HUDEP-2 (cell line): ENCODE results near the gene KLK5.
"Not testable (repeated sequence)": the region's sequence is repeated elsewhere in the genome, so short reads cannot be mapped to it uniquely, and the experiment has no call there.

Source experiments
- DNase-seq, 76 experiments: peaks; one replicate each; lab custom pipeline; 2025; ENCODE audit not compliant: unreplicated experiment in 76 of 76; lab: John Stamatoyannopoulos, UW

KLK5 gene, protein sequence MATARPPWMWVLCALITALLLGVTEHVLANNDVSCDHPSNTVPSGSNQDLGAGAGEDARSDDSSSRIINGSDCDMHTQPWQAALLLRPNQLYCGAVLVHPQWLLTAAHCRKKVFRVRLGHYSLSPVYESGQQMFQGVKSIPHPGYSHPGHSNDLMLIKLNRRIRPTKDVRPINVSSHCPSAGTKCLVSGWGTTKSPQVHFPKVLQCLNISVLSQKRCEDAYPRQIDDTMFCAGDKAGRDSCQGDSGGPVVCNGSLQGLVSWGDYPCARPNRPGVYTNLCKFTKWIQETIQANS

DNA sequence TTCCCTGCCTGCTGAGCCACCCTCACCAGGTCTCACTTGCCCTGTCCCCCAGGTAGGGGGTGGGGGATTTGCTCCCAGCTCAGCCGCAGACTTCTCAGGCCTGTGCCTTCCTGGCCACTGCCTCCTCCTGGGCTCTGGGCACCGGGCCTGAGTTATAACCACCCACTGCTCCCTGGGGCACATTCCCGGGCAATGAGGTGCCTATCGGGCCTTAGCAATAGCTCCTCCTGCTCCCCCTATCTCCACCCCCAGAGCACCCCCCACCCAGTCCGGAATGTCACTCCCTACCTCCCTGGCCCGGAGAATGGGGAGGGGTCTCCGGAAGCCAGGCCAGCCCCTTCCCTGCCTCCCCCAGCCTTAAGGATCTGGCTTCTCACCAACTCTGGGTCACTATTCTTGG, at the start of gene KLK5:
Gene KLK5, minus strand, starts transcription at position 129 of the 400 bp plus-strand sequence. CDS start 381 bp downstream, outside the sequence.
- no peak for DNase-seq

DNA sequence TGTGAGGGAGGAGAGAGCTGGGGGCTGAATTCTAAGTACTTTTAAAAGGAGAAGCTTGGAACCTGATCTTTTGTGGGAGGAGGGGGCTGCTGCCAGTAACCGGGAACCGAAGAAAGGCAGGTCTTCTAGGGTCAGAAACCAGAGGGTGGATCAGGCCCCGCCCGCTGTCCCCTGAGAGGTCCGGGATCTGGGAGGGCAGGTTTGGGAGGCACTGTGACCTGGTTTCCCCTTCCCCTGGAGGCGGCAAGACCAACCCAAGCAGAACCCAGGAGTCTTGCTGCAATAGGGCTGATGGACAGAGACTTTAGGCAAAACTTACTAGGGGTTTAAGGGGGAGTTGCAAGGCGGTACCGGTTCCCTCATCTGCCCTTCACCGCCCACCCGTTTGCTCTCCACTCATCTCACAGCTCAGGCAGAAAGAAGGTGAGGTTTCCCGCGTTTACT, 49.3 kb upstream of the KLK5 start:
- DNase-seq, result no peak

DNA sequence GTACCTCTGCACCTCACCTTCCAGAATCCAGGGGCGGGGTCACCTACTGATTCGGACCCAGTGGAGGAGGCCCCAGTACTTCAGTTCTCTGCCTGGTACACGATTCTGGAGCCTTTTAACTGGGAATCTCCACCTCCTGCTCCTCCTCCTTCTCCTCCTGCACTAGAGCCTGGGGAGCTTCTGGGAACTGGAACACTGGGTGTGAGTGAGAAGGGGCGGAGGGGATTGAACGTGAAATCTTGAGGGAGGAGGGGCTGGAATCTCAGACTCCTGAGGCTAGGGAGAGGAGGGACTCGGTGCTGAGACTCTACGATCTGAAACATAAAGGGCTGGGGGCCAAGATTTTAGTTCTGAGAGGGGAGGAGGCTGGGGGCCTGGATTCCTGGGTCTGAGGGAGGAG, 48.7 kb upstream of the KLK5 start, which contains the start of gene KLK8:
Gene KLK8, minus strand, starts transcription at position 90 of the 400 bp plus-strand sequence. CDS start 437 bp downstream, outside the sequence.
- no peak for DNase-seq

DNA sequence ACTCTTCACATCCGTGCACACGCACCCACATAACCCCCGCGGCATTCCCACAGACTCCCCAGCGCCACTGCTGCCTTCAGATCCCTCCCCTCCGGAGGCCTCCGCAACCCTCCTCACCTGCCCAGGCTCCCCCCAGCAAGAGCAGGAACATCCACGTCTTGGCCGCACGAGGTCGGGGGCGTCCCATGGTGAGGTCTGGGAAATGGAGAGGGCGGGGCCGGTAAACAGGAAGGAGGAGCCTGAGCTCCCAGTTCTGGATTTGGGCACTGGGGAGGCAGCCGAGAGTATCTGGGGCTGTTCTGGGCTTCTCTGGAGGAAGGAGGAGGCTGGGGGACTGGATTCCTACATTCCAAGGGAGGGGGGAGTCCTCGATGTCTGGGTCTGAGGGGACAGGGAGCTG, 48.1 kb upstream of the KLK5 start:
- DNase-seq, result no peak

DNA sequence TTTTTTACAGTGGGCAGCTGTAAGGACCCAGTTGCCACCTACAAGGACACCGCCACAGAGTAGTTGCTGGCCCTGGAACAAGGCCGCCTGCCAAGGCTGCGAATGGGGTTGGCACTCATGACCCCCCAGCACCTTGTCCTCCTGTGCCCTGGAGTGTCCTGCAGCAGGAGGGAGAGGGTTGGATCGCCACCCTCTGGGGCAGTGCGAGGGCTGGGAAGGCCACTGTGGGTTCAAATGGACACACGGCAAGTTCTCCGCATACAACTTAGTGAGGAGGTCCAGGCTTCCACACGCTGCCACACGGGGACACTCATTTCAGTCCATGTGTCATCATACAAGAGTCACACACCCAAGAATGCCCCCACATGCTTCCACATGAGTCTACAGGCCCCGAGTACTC, 47.6 kb upstream of the KLK5 start:
- no peak for DNase-seq

DNA sequence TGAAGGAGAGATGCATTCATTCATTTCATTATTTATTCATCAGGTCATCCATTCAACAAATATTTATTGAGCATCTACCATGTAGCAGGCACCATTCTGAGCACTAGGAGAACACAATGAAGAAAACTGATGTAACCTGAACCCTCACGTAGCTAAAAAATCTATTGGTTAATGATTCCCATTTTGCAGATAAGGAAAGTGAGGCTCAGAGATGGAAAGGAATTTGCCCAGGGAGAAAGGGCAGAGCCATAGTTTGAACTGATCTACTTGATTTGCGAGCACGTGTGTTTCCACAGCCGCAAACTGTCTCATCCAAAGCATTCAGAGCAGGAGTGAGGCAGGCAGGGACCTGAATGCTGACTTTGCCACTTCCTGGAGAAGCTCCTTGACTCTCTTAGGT, 45.8 kb upstream of the KLK5 start:
- no peak for DNase-seq

DNA sequence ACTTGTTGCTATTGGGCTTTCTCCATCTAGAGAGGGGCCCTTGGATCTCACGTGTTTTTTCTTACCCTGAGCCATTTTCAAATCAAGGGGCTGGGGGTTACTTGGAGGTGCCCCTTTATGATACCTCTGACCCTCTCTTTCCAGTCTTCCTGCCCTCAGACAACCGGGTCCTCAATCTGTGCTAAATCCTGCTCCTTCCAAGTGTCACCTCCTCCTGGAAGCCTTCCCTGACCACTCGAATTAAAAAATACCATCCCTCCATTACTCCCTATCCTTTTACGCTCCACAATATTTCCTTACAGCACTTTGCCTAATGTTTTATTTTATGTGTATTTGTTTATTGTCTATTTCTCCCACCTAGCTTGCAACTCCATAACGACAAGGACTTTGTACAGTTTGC, 45.2 kb upstream of the KLK5 start:
- DNase-seq, result no peak

DNA sequence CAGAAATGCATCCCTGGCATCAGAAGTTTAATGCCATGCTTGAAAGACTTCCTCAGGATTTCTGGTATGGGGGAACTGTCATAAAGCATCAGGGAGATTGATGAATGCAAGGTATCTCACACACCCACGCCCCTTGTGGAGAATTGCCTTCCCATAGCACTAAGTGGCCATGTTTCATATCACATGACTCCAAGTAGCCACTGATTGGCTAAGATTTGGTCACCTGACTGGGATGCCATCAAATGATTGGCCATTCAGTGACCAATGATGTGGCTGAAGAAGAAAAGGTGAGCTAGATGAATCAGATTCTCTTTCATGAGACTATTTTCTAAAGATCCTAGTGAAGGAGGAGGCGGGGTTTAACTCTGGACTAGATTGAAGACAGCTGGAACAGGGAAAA, 41.3 kb upstream of the KLK5 start:
- DNase-seq, result peak in 4 of 76 experiments; percentile 5 to 12 (median 6)

DNA sequence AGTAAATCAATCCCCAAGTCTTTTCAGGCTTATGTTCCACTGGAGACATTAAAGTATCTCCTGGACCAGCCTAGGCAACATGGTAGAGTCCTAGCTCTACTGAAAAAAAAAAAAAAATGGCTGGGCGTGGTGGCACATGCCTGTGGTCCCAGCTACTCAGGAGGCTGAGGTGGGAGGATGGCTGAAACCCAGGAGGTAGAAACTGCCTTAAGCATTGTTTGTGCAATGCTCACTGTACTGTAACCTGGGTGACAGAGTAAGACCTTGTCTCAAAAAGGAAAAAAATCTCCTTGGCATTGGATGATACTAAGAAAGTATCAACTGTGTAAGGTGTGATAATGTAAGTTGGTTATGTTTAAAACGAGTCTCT, 39.8 kb upstream of the KLK5 start:
- DNase-seq, result no peak

DNA sequence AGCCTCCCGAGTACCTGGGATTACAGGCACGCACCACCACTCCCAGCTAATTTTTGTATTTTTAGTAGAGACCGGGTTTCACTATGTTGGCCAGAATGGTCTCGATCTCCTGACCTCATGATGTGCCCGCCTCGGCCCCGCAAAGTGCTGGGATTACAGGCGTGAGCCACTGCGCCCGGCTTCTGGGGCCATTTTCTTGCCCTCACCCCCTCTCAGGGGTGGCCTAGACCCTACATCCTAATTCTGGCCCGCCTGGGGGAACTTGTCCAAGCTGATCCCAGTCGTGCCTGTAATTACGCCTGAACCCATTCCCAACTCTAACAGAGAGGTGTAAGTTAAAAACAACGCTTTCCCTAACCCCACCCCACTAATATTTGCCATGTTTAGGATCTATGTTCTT, 31.6 kb upstream of the KLK5 start:
- not testable (repeated sequence) for DNase-seq

DNA sequence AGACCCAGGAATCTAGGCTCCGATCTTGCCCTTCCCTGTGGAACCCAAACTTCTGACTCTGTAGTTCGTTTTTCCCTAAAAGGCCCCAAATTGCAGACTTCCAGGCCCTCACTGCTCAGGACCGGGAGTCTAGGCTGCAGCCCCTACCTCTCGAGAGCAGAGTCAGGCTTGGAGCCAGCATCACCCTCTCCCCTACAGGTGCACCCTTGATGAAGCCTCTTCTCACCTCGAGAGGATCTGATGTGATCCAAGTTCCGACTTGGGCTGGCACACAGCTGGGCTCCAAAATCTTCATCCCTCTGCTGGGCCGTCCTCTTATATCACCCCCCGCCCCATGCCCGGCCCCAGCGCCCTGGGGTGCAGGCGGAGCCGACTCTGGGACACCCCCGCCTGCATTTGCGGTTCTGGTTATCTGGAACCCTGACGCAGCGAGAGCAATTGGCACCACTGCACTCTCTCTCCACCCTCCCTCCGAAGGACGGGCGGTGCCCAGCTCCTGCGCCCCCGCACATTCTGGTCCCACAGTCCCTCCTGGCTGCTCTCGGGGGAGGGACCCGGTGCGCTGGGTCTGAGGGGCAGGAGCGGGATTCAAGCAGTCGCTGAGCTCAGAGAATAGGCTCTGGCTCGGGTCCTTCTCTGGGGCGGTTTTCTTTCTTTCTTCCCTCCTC, 30.9 kb upstream of the KLK5 start, which contains the start of gene KLK7:
Gene KLK7, minus strand, starts transcription at position 293 of the 668 bp plus-strand sequence. CDS start 1,518 bp downstream, outside the sequence.
- DNase-seq, result peak in 59 of 76 experiments; percentile 14 to 85 (median 46)

DNA sequence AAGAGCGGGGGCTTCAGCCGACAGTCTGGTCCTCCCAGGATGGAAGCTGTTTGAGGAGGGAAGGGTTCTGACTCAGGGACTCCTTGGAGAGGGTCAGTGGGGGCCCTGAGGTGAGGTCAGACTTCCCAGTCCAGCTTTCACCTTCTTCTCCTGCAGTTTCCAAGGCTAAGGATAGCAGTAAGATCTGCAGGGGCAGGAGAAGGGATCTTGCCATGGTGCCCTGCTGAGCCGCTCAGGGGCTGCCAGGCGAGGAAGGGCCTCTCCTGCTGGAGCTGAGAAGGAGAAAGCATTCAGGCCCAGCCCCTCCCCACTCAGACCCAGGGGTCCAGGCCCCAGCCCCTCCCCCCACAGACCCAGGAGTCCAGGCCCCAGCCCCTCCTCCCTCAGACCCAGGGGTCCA, 29.3 kb upstream of the KLK5 start:
- DNase-seq, result no peak

DNA sequence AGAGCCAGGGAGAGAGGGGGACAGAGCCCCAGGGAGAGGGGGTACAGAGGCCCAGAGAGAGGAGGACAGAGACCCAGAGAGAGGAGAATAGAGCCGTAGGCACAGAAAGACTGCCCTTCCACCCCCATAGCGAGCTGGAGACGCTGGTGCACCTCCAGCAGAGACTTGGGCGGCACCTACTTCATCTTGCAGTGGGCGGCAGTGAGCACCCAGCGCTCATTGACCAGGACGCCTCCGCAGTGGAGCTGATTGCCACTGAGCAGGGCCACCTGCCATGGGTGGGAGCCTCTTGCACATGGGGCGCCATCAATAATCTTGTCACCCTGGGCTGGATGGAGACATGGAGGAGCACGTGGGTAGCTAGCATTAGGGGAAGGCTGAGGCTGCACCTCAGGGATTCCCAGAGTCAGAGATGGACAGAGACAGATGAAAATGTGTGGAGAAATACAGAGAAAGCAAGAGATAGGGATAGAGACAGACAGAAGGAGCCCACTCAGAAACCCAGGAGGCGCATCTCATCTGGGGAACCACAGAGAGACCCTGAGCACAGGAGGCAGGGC, 28.8 kb upstream of the KLK5 start:
- peak in 1 of 76 experiments; percentile 28 for DNase-seq

DNA sequence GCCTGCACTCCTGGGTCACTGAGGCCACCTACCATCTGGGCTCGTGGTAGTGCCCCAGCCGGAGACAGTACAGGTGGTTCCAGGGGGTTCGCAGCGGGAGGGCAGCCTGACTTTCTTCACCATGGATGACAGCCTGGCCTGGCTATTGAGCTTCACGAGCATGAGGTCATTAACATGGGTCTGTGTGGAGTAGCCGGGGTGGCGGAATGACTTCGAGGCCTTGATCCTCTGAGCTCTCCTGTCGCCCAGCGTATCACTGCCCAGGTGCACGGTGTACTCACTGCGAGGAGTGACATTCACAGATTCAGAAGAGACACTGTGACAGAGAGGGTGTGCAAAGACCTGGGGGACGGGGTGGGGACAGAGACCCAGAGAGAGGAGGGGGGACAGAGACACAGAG, 27.4 kb upstream of the KLK5 start:
- no peak for DNase-seq

DNA sequence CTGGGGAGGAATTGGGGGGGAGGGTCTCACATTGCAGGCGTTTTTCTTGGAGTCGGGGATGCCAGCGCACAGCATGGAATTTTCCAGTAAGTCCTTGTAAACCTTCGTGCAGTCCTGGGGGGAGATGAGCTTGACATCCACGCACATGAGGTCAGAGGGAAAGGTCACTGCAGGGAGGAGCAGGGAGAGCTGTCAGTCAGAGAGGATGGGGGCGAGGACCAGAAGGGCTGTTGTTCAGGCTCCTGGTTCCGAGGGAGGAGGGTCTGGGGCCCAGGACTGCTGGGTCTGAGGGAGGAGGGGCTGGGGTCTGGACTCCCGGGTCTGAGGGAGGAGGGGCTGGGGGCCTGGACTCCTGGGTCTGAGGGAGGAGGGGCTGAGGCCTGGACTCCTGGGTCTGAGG, 26.9 kb upstream of the KLK5 start:
- DNase-seq, result no peak

DNA sequence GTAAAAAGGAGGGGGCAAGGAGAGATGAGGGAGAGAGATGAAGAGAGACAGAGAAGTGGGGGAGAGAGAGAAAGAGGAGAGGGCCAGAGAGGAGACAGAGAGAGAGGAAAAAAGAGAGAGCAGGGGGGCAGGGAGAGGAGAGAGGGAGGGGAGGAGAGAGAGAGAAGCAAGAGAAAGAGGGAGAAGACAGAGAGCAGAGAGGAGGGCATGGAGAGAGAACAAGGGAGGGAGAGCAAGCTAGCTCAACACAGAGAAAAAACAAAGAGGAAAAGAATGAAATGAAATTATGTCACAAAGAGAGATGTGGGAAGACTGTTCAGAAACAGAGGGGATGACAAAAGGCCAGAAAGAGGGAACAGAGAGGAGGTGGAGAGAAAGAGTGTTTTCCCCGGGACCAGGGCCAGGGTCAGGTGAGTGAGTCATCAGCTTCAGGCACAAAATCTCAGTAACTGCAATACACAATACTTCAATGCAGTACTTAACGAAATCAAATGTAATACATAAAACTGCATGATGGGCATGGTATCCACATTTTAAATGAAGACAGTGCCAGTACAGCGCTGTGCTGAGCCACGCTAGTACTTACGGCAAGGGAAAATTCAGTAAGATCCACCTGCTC, 26.0 kb upstream of the KLK5 start:
- DNase-seq, result no peak

DNA sequence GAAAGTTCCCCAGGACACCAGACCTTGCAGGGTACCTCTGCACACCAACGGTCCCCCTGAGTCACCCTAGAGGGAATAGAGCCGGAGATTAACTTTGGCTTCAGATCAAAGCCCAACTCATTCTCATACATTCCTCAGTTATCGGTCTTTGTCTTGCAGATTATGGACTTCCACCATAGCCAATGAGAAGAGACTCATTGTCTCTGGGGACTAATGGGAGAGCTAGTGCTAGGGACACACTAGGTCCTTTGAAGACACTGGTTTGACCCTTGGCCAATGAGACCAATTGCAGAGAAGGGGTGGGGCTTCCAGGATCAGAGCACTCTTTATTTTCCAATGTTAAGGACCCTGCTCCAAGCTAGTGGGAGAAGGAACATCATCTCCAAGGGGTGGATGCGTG, 24.8 kb upstream of the KLK5 start:
- DNase-seq, result no peak

DNA sequence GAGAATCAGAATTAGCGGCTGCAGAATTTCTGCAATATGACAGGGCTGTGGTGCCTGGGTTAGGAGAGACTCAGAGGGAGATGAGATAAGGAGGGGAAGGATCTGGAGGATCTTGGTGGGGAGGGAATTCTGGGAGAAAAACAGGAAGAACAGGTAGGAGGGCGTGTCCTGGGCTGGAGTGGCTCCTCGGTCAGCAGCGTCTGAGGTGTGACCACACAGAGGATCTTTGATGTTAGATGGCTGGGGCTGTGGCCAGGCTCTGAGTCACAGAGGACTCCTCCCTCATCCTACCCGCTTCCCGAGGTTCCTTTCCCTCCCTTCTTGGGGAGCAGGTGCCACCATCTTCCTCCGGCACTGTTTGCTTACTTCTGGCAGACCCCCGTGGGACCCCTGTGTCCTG, 22.9 kb upstream of the KLK5 start:
- DNase-seq, result no peak

DNA sequence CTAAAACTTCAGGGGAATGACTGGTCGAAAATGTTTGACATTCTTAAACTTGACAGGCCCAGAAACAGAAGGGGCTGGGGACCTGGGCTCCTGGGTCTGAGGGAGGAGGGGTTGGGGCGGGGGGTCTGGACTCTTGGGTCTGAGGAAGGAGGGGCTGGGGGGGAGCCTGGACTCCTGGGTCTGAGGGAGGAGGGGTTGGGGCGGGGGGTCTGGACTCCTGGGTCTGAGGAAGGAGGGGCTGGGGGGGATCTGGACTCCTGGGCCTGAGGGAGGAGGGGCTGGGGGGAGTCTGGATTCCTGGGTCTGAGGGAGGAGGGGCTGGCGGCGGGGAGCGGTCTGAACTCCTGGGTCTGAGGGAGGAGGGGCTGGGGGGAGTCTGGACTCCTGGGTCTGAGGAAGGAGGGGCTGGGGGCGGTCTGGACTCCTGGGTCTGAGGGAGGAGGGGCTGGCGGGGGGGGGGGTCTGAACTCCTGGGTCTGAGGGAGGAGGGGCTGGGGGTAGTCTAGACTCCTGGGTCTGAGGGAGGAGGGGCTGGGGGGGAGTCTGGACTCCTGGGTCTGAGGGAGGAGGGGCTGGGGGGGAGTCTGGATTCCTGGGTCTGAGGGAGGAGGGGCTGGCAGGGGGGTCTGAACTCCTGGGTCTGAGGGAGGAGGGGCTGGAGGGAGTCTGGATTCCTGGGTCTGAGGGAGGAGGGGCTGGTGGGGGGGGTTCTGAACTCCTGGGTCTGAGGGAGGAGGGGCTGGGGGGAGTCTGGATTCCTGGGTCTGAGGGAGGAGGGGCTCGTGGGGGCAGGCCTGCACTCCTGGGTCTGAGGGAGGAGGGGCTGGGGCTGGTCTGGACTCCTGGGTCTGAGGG, 22.1 kb upstream of the KLK5 start:
- DNase-seq, result no peak

DNA sequence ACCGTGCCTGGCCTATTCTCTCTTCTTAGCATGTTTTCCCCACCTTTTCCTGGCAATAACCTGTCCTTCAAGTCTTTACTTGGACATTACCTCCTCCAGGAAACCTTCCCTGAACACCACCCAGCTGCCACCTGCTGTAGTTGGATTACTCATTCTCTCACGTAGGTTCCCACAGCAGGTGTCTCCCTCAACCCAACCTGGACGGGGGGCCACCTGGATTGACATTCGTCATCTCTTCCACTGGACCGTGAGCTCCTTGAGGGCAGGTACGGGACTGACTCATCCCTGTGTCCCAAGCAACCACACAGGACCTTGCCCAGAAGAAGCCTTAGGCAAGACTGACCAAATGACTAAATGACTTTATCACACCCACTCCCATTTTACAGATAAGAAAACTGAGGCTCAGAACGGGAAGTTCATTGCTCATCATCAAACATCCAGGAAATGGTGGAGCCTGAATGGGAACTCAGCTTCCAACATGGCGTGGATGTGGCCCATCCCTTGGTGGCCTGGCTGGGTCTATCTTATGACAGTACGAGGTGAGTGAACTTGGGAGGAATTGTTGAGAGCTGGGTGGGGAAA, 20.0 kb upstream of the KLK5 start:
- DNase-seq, result no peak
